Vagina (tissue), 2 donors: ENCODE measurements around the gene E2F1.

ENCODE experiments used
- CTCF ChIP-seq, 3 experiments: fragments of 450-650 bp in 2 of 3; fragments of 200-600 bp in 1 of 3; sonication (generic) in 1 of 3; IDR thresholded peaks; one replicate each; pipeline ENCODE4 v1.5.1; 2017 to 2019; ENCODE audit warnings: antibody characterized with exemption in 3 of 3, mild to moderate bottlenecking in 2 of 3, moderate library complexity in 2 of 3
- POLR2A ChIP-seq, 2 donors: fragments of 450-650 bp; IDR thresholded peaks; one replicate each; pipeline ENCODE4 v1.6.1; 2017; ENCODE audit warnings: antibody characterized with exemption in 2 of 2, mild to moderate bottlenecking in 2 of 2, moderate library complexity in 2 of 2
- POLR2AphosphoS5 ChIP-seq, 2 donors: sonication (generic); formaldehyde crosslinking; IDR thresholded peaks; one replicate each; pipeline ENCODE4 v1.9.0; 2017; ENCODE audit warnings: antibody characterized with exemption in 2 of 2, mild to moderate bottlenecking in 2 of 2, low read depth in 1 of 2; ENCODE audit not compliant: insufficient read depth in 1 of 2

GRCh38 chr20:33655164-33655563, 31.0 kb downstream of the E2F1 start:
- no peak for TF ChIP-seq CTCF (IDR thresholded peaks at IDR 0.05)
- no peak for TF ChIP-seq POLR2A (IDR thresholded peaks at IDR 0.05)
- no peak for TF ChIP-seq POLR2AphosphoS5 (IDR thresholded peaks at IDR 0.05; ENCODE audit: insufficient read depth in 1 of 2, low read depth in 1 of 2)
